ENCODE results near the gene MTREX. TPM values are rescaled to one million over a fixed set of nuclear protein-coding genes. Genes with fewer than 3 reads are reported as not detected.
A peak's percentile ranks its signal among the peaks of the same experiment; 100 is the strongest.

The MTREX gene
- total RNA-seq, 1 experiment from 2014 or later: 123 TPM

DNA sequence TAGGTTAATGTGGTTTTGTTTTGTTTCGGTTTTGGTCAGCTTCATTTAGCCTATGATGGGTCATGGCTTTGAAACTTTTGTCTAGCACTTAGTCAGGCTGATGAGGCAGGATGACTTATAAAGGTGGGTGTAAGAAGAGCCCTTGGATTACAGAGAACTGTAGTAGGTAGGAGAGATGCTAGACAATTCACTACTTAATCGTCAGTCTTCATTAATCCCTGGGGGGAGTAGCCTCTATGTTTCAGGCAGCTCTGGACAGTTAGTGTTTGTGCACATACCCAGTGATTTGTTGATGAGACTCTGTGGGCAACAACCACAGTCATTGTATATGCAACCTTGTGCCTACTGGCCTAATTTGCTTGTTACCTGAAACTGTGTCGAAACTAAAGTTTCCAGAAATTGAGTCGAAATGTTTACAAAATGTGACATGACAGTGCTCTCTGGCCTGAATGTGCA, 113.3 kb downstream of the MTREX start:
- no peak overlapping the region for H2AFZ ChIP-seq (ENCODE audit: low read length)
- H3K56ac ChIP-seq (ENCODE audit: insufficient read length, low read depth, low read length): no peak overlapping the region
- H3K4ac ChIP-seq (ENCODE audit: low read depth, low read length): no peak overlapping the region
- H3K9me3 Mint-ChIP-seq: no peaks in the 10 kb centered on the region
- H2BK20ac ChIP-seq (ENCODE audit: low read depth, low read length, poor library complexity, severe bottlenecking): no peak overlapping the region
- no peak overlapping the region for H3K4me3 Mint-ChIP-seq
- H4K91ac ChIP-seq (ENCODE audit: insufficient read length, low read depth, low read length): no peak overlapping the region
- H4K8ac ChIP-seq (replicated peaks; ENCODE audit: insufficient read length, low read depth, low read length): no peak overlapping the region
- no peaks in the 10 kb centered on the region for H3K9me3 ChIP-seq (ENCODE audit: control insufficient read depth, low read depth, low read length)
- no peak overlapping the region for H2BK12ac ChIP-seq (ENCODE audit: insufficient read length, low read depth, low read length)
- peak overlapping the region; percentile 19 for H2BK120ac ChIP-seq (ENCODE audit: low read depth, low read length, poor library complexity, severe bottlenecking)
- no peak overlapping the region for H3K18ac ChIP-seq (ENCODE audit: insufficient read length, low read depth, low read length)
- WGBS (ENCODE audit: extremely low coverage, insufficient read length, low lambda C conversion rate): no CpG with 5 or more reads among the region's 4 CpGs
- H2AK5ac ChIP-seq (ENCODE audit: insufficient read length, low read length): no peak overlapping the region
- H3T11ph ChIP-seq (ENCODE audit: low read length): no peak overlapping the region
- H3K27ac ChIP-seq (ENCODE audit: insufficient read length, low read depth, low read length): no peak overlapping the region
- H3K79me1 ChIP-seq (ENCODE audit: insufficient read depth, low read depth, low read length, poor library complexity, severe bottlenecking): no peaks in the 10 kb centered on the region
- H3K27ac Mint-ChIP-seq: peak overlapping the region in 2 of 3 experiments; percentile 47 to 83; a peak in 4 of 7 replicates
- peaks cover 6 to 15% of the 10 kb centered on the region in 2 experiments for H3K4me1 Mint-ChIP-seq
- H3K27me3 Mint-ChIP-seq (ENCODE audit: low read depth): no peaks in the 10 kb centered on the region; the same call in 1 of the 2 replicates
- no peaks in the 10 kb centered on the region for H3K23me2 ChIP-seq (ENCODE audit: insufficient read length, low read depth, low read length, poor library complexity, severe bottlenecking)
- no peak for DNase-seq
- no peaks in the 10 kb centered on the region for H3K27me3 ChIP-seq (ENCODE audit: insufficient read depth, low read length)
- no peaks in the 10 kb centered on the region for H3K79me2 ChIP-seq (ENCODE audit: insufficient read depth, low read length)
- no peak overlapping the region for H3K14ac ChIP-seq (ENCODE audit: insufficient read depth, low read length)
- H2BK5ac ChIP-seq (ENCODE audit: insufficient read length, low read length): no peak overlapping the region
- TF ChIP-seq CTCF (conservative IDR thresholded peaks at IDR 0.05): no peak
- no peaks in the 10 kb centered on the region; the same call in 1 of the 2 replicates for H3K4me1 ChIP-seq (ENCODE audit: insufficient read depth, low read length)
- H3K36me3 Mint-ChIP-seq (ENCODE audit: insufficient read depth in 1 of 3, low read depth in 3 of 3): peaks cover 26 to 70% (median 29%) of the 10 kb centered on the region in 3 experiments
- H3K4me2 ChIP-seq (ENCODE audit: insufficient read depth, insufficient read length, low read length): no peak overlapping the region
- no peak overlapping the region for H4K5ac ChIP-seq (ENCODE audit: insufficient read length, low read depth, low read length)
- H2BK15ac ChIP-seq (ENCODE audit: low read depth, low read length): no peak overlapping the region
- H3K9ac ChIP-seq (ENCODE audit: extremely low read depth, insufficient read length, low read length): no peak overlapping the region
- H4K20me1 ChIP-seq (ENCODE audit: control insufficient read depth, insufficient read depth, insufficient read length): no peaks in the 10 kb centered on the region
- no peak overlapping the region for H3K23ac ChIP-seq (ENCODE audit: insufficient read length, low read depth, low read length)
